Mesodermal cell (in vitro differentiated cells): ENCODE results near the gene CAV1.
A peak's percentile ranks its signal among the peaks of the same experiment; 100 is the strongest.

Source experiments
- H3K27ac ChIP-seq: 2 replicates; pipeline ENCODE4 v1.7.0; 2013; ENCODE audit warnings: mild to moderate bottlenecking, low read depth, low read length, moderate library complexity; ENCODE audit not compliant: severe bottlenecking
- H3K36me3 ChIP-seq: 2 replicates; pipeline ENCODE4 v1.7.1; 2013; ENCODE audit warnings: mild to moderate bottlenecking, low read length, moderate library complexity; ENCODE audit not compliant: control insufficient read depth, insufficient read depth
- H3K4me1 ChIP-seq: one replicate; pipeline ENCODE4 v1.7.1; 2013; ENCODE audit warnings: mild to moderate bottlenecking, low read length; ENCODE audit not compliant: insufficient read depth, control insufficient read depth, poor library complexity, severe bottlenecking
- H3K4me3 ChIP-seq: 2 replicates; pipeline ENCODE4 v1.7.0; 2013; ENCODE audit warnings: low read length, control low read depth, mild to moderate bottlenecking; ENCODE audit not compliant: insufficient read depth, poor library complexity, severe bottlenecking; ENCODE audit errors: extremely low read depth
- H3K9me3 ChIP-seq: 2 replicates; pipeline ENCODE4 v1.7.1; 2013; ENCODE audit warnings: mild to moderate bottlenecking, low read length, moderate library complexity; ENCODE audit not compliant: control insufficient read depth
- WGBS, 2 experiments: methylation state at CpG; one replicate each; pipeline ENCODE4 v1.1.5; 2013; ENCODE audit warnings: missing lambda C conversion rate in 2 of 2; ENCODE audit not compliant: insufficient coverage in 2 of 2; 5-methylcytosine and 5-hydroxymethylcytosine counted together

Gene CAV1

DNA sequence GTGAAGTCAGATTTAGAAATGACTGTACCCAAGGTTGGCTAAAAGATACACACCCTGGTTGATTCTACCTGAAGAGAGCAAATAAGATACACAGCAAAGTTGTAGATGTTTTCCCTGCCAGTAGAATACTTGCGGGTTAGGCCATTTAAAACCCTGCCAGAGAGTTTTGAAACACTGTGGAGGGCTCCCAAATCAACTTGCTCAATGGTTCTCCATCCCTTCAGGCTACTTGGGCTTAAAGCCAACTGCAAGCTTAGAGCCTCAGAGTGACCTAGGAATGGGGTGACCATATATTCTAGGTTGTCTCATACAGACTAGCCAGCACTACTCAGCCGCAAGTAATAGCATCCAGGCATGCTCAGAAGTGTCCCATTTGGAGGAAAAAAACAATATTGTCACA is 10.0 kb downstream of the CAV1 start:
- Histone ChIP-seq H3K9me3 (peaks cover 12% of the 10 kb centered on the region), H3K4me1 (no peaks in the 10 kb centered on the region), H3K36me3 (peaks cover 35% of the 10 kb centered on the region), H3K4me3 (no peak overlapping the region), H3K27ac (no peak overlapping the region)
- 90 to 100% methylated on average over 2 of the region's 2 CpGs for WGBS, 2 experiments

GRCh38 chr7:116535416-116535815 is 10.6 kb downstream of the CAV1 start:
- Histone ChIP-seq H3K9me3 (peaks cover 12% of the 10 kb centered on the region), H3K36me3 (peaks cover 35% of the 10 kb centered on the region), H3K4me1 (no peaks in the 10 kb centered on the region), H3K27ac (no peak overlapping the region), H3K4me3 (no peak overlapping the region)
- WGBS, 2 experiments, result 86% methylated on average over 1 of the region's 1 CpG; no CpG with 5 or more reads in 1 of the 2 experiments

DNA sequence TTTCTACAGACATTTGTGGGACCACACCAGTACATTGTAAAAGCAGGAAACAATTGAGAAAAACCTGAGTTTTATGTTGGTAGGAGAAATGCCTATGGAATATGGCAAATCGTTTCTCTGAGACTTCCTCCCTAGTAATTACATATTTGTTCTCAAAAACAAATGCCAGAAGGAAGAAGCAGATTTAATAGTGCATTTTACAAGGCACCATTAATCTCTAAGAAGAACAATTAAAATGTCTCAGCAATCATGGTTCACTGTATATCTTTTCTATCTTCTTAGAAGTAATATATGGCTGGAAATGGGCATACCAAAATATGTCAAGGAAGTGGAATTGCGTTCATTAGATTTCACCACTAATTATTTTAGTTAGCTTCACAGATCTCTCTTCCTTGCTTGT is 13.3 kb downstream of the CAV1 start:
- Histone ChIP-seq H3K4me3 (no peak overlapping the region), H3K4me1 (peaks cover 14% of the 10 kb centered on the region), H3K9me3 (peaks cover 12% of the 10 kb centered on the region), H3K36me3 (peaks cover 35% of the 10 kb centered on the region), H3K27ac (no peak overlapping the region)
- no CpG with 5 or more reads among the region's 2 CpGs for WGBS, 2 experiments

- no peak overlapping the region for H3K4me3 ChIP-seq
- no CpG with 5 or more reads among the region's 3 CpGs for WGBS, 2 experiments
- no peak overlapping the region for H3K27ac ChIP-seq
- H3K9me3 ChIP-seq, result peaks cover 12% of the 10 kb centered on the region
- H3K4me1 ChIP-seq, result peaks cover 23% of the 10 kb centered on the region
- peaks cover 35% of the 10 kb centered on the region for H3K36me3 ChIP-seq
These were observed 15.0 kb downstream of the CAV1 start for GRCh38 chr7:116539879-116540278.

- peaks cover 29% of the 10 kb centered on the region for H3K36me3 ChIP-seq
- peaks cover 12% of the 10 kb centered on the region for H3K9me3 ChIP-seq
- no peak overlapping the region for H3K27ac ChIP-seq
- no peak overlapping the region for H3K4me3 ChIP-seq
- H3K4me1 ChIP-seq, result peaks cover 29% of the 10 kb centered on the region
These were observed 15.9 kb downstream of the CAV1 start for GRCh38 chr7:116540743-116541142.

- WGBS, 2 experiments, result 77% methylated on average over 2 of the region's 3 CpGs; no CpG with 5 or more reads in 1 of the 2 experiments
- H3K36me3 ChIP-seq, result peaks cover 21% of the 10 kb centered on the region
These were observed 17.1 kb downstream of the CAV1 start for GRCh38 chr7:116541951-116542350.

DNA sequence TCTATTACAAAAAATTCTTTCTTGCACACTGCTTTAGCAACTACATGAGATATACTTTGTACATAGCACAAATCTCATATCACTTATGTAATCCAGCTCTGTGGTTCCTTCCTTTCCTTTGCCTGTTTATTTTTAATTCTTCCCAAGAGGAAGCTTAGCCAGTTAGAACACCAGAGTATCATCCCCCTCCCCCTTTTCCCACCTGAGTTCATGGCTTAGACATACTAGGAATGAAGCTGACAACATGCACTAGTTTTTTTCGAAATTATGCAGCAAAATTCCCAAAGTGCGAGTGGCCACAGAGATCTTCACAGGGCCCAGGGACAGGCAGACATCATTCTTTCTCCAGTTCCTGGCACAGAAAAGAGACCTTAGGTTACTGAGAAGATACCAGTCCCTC is 17.8 kb downstream of the CAV1 start:
- Histone ChIP-seq H3K4me1 (peaks cover 29% of the 10 kb centered on the region), H3K4me3 (no peak overlapping the region), H3K36me3 (peaks cover 16% of the 10 kb centered on the region), H3K27ac (no peak overlapping the region), H3K9me3 (peaks cover 10% of the 10 kb centered on the region)
- 89 to 90% methylated on average over 2 of the region's 2 CpGs for WGBS, 2 experiments

More at GRCh38 chr7:116541951-116542350, 17.1 kb downstream of the CAV1 start:
- Histone ChIP-seq H3K4me3 (no peak overlapping the region), H3K9me3 (peaks cover 12% of the 10 kb centered on the region), H3K27ac (no peak overlapping the region), H3K4me1 (peaks cover 29% of the 10 kb centered on the region)

DNA sequence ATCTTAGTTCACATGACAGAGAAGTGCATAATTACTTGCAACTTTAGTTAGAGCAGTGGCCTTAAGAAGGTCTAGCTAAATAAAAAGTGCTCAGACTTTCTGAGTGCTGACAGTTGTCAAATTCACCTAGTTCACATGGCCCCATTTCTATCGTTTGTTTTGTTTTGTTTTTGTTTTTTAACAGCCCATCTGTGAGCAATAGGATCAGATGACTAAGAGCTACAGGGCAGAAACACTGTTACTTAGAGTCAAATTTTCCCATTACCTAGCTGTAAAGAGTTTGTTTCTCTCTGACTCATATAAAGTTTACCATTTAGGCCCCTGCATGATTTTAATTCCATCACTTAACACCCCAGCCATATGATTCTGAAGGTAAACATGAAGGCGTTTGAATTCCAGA is 18.8 kb downstream of the CAV1 start:
- peak overlapping the region; percentile 48 for H3K27ac ChIP-seq
- H3K9me3 ChIP-seq, result no peaks in the 10 kb centered on the region
- no CpG with 5 or more reads among the region's 2 CpGs for WGBS, 2 experiments

DNA sequence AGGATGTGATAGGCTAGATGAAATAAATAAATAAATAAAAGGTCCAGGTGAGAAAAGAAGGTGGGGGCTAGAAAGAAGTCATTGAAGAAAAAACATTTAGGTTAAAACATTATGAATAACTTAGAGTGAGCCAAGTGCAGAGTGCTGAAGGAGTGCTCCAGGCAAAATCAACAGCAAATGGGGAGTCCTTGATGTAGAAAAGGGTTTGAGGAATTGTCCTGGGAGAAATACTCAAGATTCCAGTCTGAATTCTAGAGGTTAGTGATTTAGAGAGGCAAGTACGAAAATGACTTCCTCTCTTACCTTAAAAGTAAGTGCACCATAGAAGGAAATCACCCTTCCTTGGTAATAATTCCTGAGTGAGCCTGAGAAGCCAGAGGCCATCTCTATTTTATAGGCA is 19.7 kb downstream of the CAV1 start:
- Histone ChIP-seq H3K36me3 (peaks cover 4% of the 10 kb centered on the region), H3K9me3 (no peaks in the 10 kb centered on the region), H3K4me3 (no peak overlapping the region), H3K27ac (no peak overlapping the region), H3K4me1 (peaks cover 29% of the 10 kb centered on the region)
- no CpG with 5 or more reads among the region's 1 CpG for WGBS, 2 experiments

More for the DNA sequence above, 18.8 kb downstream of the CAV1 start:
- H3K4me1 ChIP-seq, result peaks cover 29% of the 10 kb centered on the region
- no peak overlapping the region for H3K4me3 ChIP-seq
- peaks cover 9% of the 10 kb centered on the region for H3K36me3 ChIP-seq

- H3K4me1 ChIP-seq, result peaks cover 29% of the 10 kb centered on the region
- H3K4me3 ChIP-seq, result no peak overlapping the region
- WGBS, 2 experiments, result 96 to 98% methylated on average over 3 to 5 of the region's 6 CpGs
- H3K27ac ChIP-seq, result no peak overlapping the region
- peaks cover 4% of the 10 kb centered on the region for H3K36me3 ChIP-seq
- no peaks in the 10 kb centered on the region for H3K9me3 ChIP-seq
These were observed 20.7 kb downstream of the CAV1 start for GRCh38 chr7:116545411-116545993.

DNA sequence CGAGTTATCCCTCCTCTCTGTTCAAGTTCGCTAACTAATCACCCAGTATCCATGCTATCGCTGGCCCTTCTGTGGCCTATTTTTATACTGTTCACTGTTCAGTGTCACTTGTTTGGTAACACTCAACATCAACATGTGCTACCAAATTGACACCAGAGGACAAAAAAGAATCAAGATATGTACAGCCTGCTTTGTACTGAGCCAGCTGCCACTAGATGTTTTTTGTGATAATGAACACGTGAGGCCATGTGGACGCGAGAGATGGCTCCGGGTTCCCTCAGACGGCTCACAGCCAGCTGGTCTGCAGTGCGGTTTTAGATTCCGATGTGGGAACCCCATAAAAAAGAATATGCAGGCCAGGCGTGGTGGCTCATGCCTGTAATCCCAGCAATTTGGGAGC is 21.2 kb downstream of the CAV1 start:
- WGBS, 2 experiments, result 94 to 97% methylated on average over 9 to 11 of the region's 11 CpGs
- Histone ChIP-seq H3K4me3 (no peak overlapping the region), H3K36me3 (peaks cover 7% of the 10 kb centered on the region), H3K9me3 (no peaks in the 10 kb centered on the region), H3K27ac (no peak overlapping the region), H3K4me1 (peaks cover 29% of the 10 kb centered on the region)
